KMS-11 (cell line): ENCODE data around the gene SLC4A8.

Source experiments
- H2AFZ ChIP-seq: fragments of 200-600 bp; sonication (generic); 2 replicates; pipeline ENCODE4 v1.6.1; 2016; ENCODE audit warnings: antibody characterized with exemption, mixed run types, low read depth
- H3K27ac ChIP-seq: fragments of 200-600 bp; sonication (generic); 2 replicates; pipeline ENCODE4 v1.6.1; 2016; ENCODE audit warnings: mild to moderate bottlenecking, mixed run types
- H3K27me3 ChIP-seq: fragments of 200-600 bp; sonication (generic); 2 replicates; pipeline ENCODE4 v1.6.1; 2017; ENCODE audit warnings: mild to moderate bottlenecking, low read depth, mixed run types, moderate library complexity; ENCODE audit not compliant: insufficient read depth
- H3K36me3 ChIP-seq: fragments of 200-600 bp; sonication (generic); 2 replicates; pipeline ENCODE4 v1.6.1; 2017; ENCODE audit warnings: mild to moderate bottlenecking, mixed run types; ENCODE audit not compliant: insufficient read depth
- H3K4me1 ChIP-seq: fragments of 200-600 bp; sonication (generic); 2 replicates; pipeline ENCODE4 v1.6.1; 2016; ENCODE audit warnings: mild to moderate bottlenecking, low read depth, mixed run types; ENCODE audit not compliant: poor library complexity, severe bottlenecking
- H3K4me2 ChIP-seq: fragments of 200-600 bp; sonication (generic); 2 replicates; pipeline ENCODE4 v1.7.0; 2016; ENCODE audit warnings: mild to moderate bottlenecking, mixed run types
- H3K4me3 ChIP-seq: fragments of 200-600 bp; sonication (generic); IDR thresholded peaks from 2 replicates; pipeline ENCODE4 v1.6.1; 2017; ENCODE audit warnings: low read depth, low read length, mixed read lengths; ENCODE audit not compliant: insufficient read depth
- H3K79me2 ChIP-seq: fragments of 200-600 bp; sonication (generic); 2 replicates; pipeline ENCODE4 v1.6.1; 2016; ENCODE audit warnings: low read depth, mixed run types; ENCODE audit not compliant: insufficient read depth
- H3K9ac ChIP-seq: fragments of 200-600 bp; sonication (generic); 2 replicates; pipeline ENCODE4 v1.6.1; 2016; ENCODE audit warnings: mild to moderate bottlenecking, mixed run types
- H4K20me1 ChIP-seq: fragments of 200-600 bp; sonication (generic); 2 replicates; pipeline ENCODE4 v1.6.1; 2016; ENCODE audit warnings: mild to moderate bottlenecking, mixed run types; ENCODE audit not compliant: insufficient read depth
- CTCF ChIP-seq: fragments of 200-600 bp; sonication (generic); conservative IDR thresholded peaks from 2 replicates; pipeline ENCODE4 v1.6.1; 2017; ENCODE audit warnings: low read depth, mild to moderate bottlenecking, antibody characterized with exemption, low read length, moderate library complexity, mixed read lengths

The SLC4A8 gene

GRCh38 chr12:51527966-51528365 is 103.3 kb downstream of the SLC4A8 start:
- no peak for TF ChIP-seq CTCF
- H3K4me1 ChIP-seq, result no peaks in the 10 kb centered on the region
- no peaks in the 10 kb centered on the region; the same call in 1 of the 2 replicates for H3K27me3 ChIP-seq
- H3K79me2 ChIP-seq, result no peaks in the 10 kb centered on the region
- no peak overlapping the region for H3K27ac ChIP-seq
- no peak overlapping the region for H3K4me2 ChIP-seq
- no peak overlapping the region for H3K4me3 ChIP-seq
- H2AFZ ChIP-seq, result no peak overlapping the region
- no peak overlapping the region for H3K9ac ChIP-seq
- H3K36me3 ChIP-seq, result no peaks in the 10 kb centered on the region
- H4K20me1 ChIP-seq, result no peaks in the 10 kb centered on the region

- H3K27ac ChIP-seq, result no peak overlapping the region
- H3K9ac ChIP-seq, result no peak overlapping the region
- no peaks in the 10 kb centered on the region for H3K36me3 ChIP-seq
- no peak overlapping the region for H3K4me3 ChIP-seq
- H2AFZ ChIP-seq, result no peak overlapping the region
- H3K79me2 ChIP-seq, result no peaks in the 10 kb centered on the region
- no peak overlapping the region for H3K4me2 ChIP-seq
- TF ChIP-seq CTCF, result no peak
- H4K20me1 ChIP-seq, result no peaks in the 10 kb centered on the region
- no peaks in the 10 kb centered on the region for H3K4me1 ChIP-seq
- no peaks in the 10 kb centered on the region; the same call in 1 of the 2 replicates for H3K27me3 ChIP-seq
Measured at GRCh38 chr12:51528852-51529650, 104.4 kb downstream of the SLC4A8 start.

- Histone ChIP-seq H4K20me1 (no peaks in the 10 kb centered on the region), H3K27me3 (no peaks in the 10 kb centered on the region; the same call in 1 of the 2 replicates), H3K36me3 (no peaks in the 10 kb centered on the region), H3K4me3 (no peak overlapping the region), H3K4me2 (no peak overlapping the region), H3K4me1 (no peaks in the 10 kb centered on the region), H3K79me2 (no peaks in the 10 kb centered on the region), H2AFZ (no peak overlapping the region), H3K27ac (no peak overlapping the region), H3K9ac (no peak overlapping the region)
- no peak for TF ChIP-seq CTCF
Measured at GRCh38 chr12:51529651-51529970, 105.0 kb downstream of the SLC4A8 start.

GRCh38 chr12:51530208-51530607 is 105.6 kb downstream of the SLC4A8 start:
- Histone ChIP-seq H3K27me3 (no peaks in the 10 kb centered on the region; the same call in 1 of the 2 replicates), H3K4me2 (no peak overlapping the region), H3K4me3 (no peak overlapping the region), H3K9ac (no peak overlapping the region), H2AFZ (no peak overlapping the region), H3K79me2 (no peaks in the 10 kb centered on the region), H3K27ac (no peak overlapping the region), H3K4me1 (no peaks in the 10 kb centered on the region), H3K36me3 (no peaks in the 10 kb centered on the region), H4K20me1 (no peaks in the 10 kb centered on the region)
- no peak for TF ChIP-seq CTCF
